Parathyroid adenoma (tissue), 2 donors: ENCODE results near the gene GAREM1.

ENCODE experiments used
- H2AFZ ChIP-seq: fragments of 300-600 bp; sonication (generic); one replicate; pipeline ENCODE4 v1.7.0; 2017; ENCODE audit warnings: antibody characterized with exemption, mild to moderate bottlenecking
- H3K27ac ChIP-seq: fragments of 300-600 bp; sonication (generic); one replicate; pipeline ENCODE4 v1.7.0; 2017
- H3K27me3 ChIP-seq: fragments of 300-600 bp; sonication (generic); one replicate; pipeline ENCODE4 v1.7.0; 2017; ENCODE audit warnings: low read length; ENCODE audit not compliant: control insufficient read depth, insufficient read depth
- H3K36me3 ChIP-seq: fragments of 300-600 bp; sonication (generic); one replicate; pipeline ENCODE4 v1.7.0; 2017; ENCODE audit warnings: low read length; ENCODE audit not compliant: control insufficient read depth, insufficient read depth
- H3K4me1 ChIP-seq: fragments of 300-600 bp; sonication (generic); one replicate; pipeline ENCODE4 v1.7.0; 2017; ENCODE audit warnings: control low read depth
- H3K4me2 ChIP-seq: fragments of 300-600 bp; sonication (generic); one replicate; pipeline ENCODE4 v1.7.0; 2017; ENCODE audit warnings: low read length
- H3K4me3 ChIP-seq: fragments of 300-600 bp; sonication (generic); one replicate; pipeline ENCODE4 v1.7.0; 2017; ENCODE audit warnings: low read depth, low read length
- H3K79me2 ChIP-seq: fragments of 300-600 bp; sonication (generic); one replicate; pipeline ENCODE4 v1.7.0; 2017; ENCODE audit warnings: control low read depth
- H3K9ac ChIP-seq: fragments of 300-600 bp; sonication (generic); one replicate; pipeline ENCODE4 v1.7.0; 2017; ENCODE audit warnings: mild to moderate bottlenecking
- H3K9me3 ChIP-seq: fragments of 300-600 bp; sonication (generic); one replicate; pipeline ENCODE4 v1.7.0; 2017; ENCODE audit warnings: low read length; ENCODE audit not compliant: control insufficient read depth
- TF ChIP-seq, protein P1 (sequence below): fragments of 300-600 bp; sonication (generic); IDR thresholded peaks from one replicate; pipeline ENCODE4 v1.7.0; 2017; ENCODE audit warnings: antibody characterized with exemption, mild to moderate bottlenecking
- donor health status: primary hyperparathyroidism.

GAREM1 gene

DNA sequence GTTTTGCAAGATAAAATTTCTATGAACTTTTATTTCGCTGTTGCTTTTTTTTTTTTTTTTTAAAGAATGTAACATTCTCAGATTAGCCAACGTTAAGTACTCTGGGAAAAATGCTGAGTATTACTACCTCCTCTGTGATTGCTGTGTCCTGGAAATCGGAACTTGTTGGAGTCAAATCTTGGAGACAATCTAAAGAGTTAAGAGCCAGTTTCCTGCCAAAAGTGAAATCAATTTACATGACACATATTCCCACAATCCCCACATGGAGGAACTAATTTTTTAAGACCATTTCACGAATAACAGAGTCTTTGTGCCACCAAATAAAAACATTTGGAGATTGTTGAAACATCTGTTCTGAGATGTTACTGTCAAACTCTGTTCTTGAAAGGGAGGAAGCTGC is 153.0 kb downstream of the GAREM1 start:
- Histone ChIP-seq H3K36me3 (no peaks in the 10 kb centered on the region), H3K9me3 (no peaks in the 10 kb centered on the region), H3K4me1 (no peaks in the 10 kb centered on the region), H2AFZ (no peak overlapping the region), H3K4me2 (no peak overlapping the region), H3K79me2 (no peaks in the 10 kb centered on the region), H3K4me3 (no peak overlapping the region), H3K27me3 (no peaks in the 10 kb centered on the region), H3K27ac (no peak overlapping the region), H3K9ac (no peak overlapping the region)
- TF ChIP-seq, protein P1, sequence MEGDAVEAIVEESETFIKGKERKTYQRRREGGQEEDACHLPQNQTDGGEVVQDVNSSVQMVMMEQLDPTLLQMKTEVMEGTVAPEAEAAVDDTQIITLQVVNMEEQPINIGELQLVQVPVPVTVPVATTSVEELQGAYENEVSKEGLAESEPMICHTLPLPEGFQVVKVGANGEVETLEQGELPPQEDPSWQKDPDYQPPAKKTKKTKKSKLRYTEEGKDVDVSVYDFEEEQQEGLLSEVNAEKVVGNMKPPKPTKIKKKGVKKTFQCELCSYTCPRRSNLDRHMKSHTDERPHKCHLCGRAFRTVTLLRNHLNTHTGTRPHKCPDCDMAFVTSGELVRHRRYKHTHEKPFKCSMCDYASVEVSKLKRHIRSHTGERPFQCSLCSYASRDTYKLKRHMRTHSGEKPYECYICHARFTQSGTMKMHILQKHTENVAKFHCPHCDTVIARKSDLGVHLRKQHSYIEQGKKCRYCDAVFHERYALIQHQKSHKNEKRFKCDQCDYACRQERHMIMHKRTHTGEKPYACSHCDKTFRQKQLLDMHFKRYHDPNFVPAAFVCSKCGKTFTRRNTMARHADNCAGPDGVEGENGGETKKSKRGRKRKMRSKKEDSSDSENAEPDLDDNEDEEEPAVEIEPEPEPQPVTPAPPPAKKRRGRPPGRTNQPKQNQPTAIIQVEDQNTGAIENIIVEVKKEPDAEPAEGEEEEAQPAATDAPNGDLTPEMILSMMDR = no peak

DNA sequence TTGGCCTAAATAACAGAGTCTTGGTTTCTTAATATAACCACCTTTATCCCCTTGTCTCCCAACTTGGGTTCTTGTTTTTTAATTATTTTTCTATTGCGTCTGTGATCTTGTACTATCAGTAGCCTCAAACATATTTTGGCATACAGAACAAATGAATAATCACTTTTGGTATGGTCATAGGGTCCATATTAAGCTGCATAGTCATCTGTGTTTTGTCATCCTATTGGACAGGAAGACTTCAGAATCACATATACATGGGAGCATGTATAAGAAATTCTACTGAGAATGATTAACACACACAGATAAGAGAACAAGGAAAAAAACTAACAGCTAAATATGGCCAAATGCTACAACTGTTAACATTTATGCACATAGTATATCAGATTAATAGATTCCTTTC is 154.8 kb downstream of the GAREM1 start:
- Histone ChIP-seq H3K9me3 (no peaks in the 10 kb centered on the region), H3K27me3 (no peaks in the 10 kb centered on the region), H3K79me2 (no peaks in the 10 kb centered on the region), H3K4me2 (no peak overlapping the region), H2AFZ (no peak overlapping the region), H3K27ac (no peak overlapping the region), H3K4me3 (no peak overlapping the region), H3K4me1 (no peaks in the 10 kb centered on the region), H3K36me3 (no peaks in the 10 kb centered on the region), H3K9ac (no peak overlapping the region)
- TF ChIP-seq, protein P1 = no peak

DNA sequence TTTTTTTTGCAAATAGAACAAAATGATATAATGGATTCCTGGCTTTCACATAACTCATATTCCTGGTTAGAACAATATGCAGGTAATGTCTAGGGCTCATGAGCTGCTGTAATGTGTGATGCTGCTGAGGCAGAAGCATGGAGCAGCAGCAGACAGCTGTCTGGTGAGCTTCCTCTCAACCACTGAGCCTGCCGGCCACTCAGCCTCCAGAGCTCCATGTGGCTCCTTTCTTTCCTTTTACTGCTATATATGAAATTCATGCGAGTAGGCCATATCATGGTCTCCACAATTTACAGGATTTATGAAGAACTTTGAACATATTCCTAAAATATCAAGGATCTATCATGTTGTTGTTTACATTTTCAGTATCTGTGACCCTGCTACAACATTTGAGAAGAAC is 159.9 kb downstream of the GAREM1 start:
- TF ChIP-seq, protein P1 = no peak
- H3K27ac ChIP-seq = no peak overlapping the region
- no peak overlapping the region for H3K4me3 ChIP-seq
- H3K79me2 ChIP-seq = no peaks in the 10 kb centered on the region
- H3K9me3 ChIP-seq = no peaks in the 10 kb centered on the region
- H3K36me3 ChIP-seq = no peaks in the 10 kb centered on the region
- no peaks in the 10 kb centered on the region for H3K4me1 ChIP-seq
- H2AFZ ChIP-seq = no peak overlapping the region
- H3K27me3 ChIP-seq = no peaks in the 10 kb centered on the region
- no peak overlapping the region for H3K9ac ChIP-seq
- H3K4me2 ChIP-seq = no peak overlapping the region

DNA sequence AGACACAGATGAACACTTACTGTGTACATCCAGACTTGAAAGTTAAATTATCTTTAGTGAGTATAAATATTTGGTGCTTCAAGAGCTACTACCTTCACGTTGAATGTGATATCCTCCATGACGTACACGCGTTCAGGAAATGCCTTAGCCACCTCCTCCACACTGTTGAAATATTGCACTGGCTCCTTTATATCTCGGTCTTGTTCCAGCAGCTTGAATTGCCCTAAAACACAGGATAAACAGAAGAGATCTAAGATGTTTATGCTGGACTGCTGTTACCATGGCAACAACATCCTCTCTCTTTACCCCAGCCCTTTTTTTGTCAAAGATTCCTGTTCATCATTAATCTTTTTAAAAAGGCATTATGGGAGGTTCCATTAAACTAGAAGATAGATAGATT is 160.6 kb downstream of the GAREM1 start:
- Histone ChIP-seq H3K27me3 (no peaks in the 10 kb centered on the region), H3K4me1 (no peaks in the 10 kb centered on the region), H3K27ac (no peak overlapping the region)

More for the DNA sequence above, 160.6 kb downstream of the GAREM1 start:
- Histone ChIP-seq H3K79me2 (no peaks in the 10 kb centered on the region), H2AFZ (no peak overlapping the region), H3K36me3 (no peaks in the 10 kb centered on the region), H3K4me2 (no peak overlapping the region), H3K9me3 (no peaks in the 10 kb centered on the region), H3K9ac (no peak overlapping the region), H3K4me3 (no peak overlapping the region)
- TF ChIP-seq, protein P1 = no peak
